C4-2B (cell line): ENCODE data around the gene WDR5.

Experiments
- ZFX ChIP-seq: fragments of 450-650 bp; IDR thresholded peaks from 2 replicates; pipeline ENCODE4 v1.6.1; 2017
- TF ChIP-seq, protein P1 (sequence below): fragments of 450-650 bp; conservative IDR thresholded peaks from 2 replicates; pipeline ENCODE4 v1.5.1; 2017; ENCODE audit warnings: mild to moderate bottlenecking

- TF ChIP-seq, protein P1, sequence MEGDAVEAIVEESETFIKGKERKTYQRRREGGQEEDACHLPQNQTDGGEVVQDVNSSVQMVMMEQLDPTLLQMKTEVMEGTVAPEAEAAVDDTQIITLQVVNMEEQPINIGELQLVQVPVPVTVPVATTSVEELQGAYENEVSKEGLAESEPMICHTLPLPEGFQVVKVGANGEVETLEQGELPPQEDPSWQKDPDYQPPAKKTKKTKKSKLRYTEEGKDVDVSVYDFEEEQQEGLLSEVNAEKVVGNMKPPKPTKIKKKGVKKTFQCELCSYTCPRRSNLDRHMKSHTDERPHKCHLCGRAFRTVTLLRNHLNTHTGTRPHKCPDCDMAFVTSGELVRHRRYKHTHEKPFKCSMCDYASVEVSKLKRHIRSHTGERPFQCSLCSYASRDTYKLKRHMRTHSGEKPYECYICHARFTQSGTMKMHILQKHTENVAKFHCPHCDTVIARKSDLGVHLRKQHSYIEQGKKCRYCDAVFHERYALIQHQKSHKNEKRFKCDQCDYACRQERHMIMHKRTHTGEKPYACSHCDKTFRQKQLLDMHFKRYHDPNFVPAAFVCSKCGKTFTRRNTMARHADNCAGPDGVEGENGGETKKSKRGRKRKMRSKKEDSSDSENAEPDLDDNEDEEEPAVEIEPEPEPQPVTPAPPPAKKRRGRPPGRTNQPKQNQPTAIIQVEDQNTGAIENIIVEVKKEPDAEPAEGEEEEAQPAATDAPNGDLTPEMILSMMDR: no peak
- no peak for TF ChIP-seq ZFX
These were observed 47.7 kb upstream of the WDR5 start for GRCh38 chr9:134088063-134088725.
